ENCODE measurements around the gene AP3S1. TPM values are rescaled to one million over a fixed set of nuclear protein-coding genes. Genes with fewer than 3 reads are reported as not detected.

The AP3S1 gene
- total and polyA plus RNA-seq, 2 of the 13 experiments (the other 11 are each of a cell fraction or from before 2014, with no cell fraction given): 50.5 to 85.9 TPM

- peak; percentile 81 for TF ChIP-seq POGZ (CRISPR knock-in tag; IDR thresholded peaks at IDR 0.05)
- peak; percentile 47; the same call in 1 of the 2 replicates for TF ChIP-seq TARDBP (CRISPR knock-in tag; IDR thresholded peaks at IDR 0.05)
- peak; percentile 80 for TF ChIP-seq HOMEZ (CRISPR knock-in tag; IDR thresholded peaks at IDR 0.05; ENCODE audit: low read depth)
- peak; percentile 91 for TF ChIP-seq ZMYM4 (CRISPR knock-in tag; IDR thresholded peaks at IDR 0.05)
- peak; percentile 62 for TF ChIP-seq SALL1 (CRISPR knock-in tag; IDR thresholded peaks at IDR 0.05)
- peak; percentile 20; the same call in 1 of the 2 replicates for TF ChIP-seq KAT8 (CRISPR knock-in tag; IDR thresholded peaks at IDR 0.05)
Measured at GRCh38 chr5:115885208-115885607, 43.5 kb downstream of the AP3S1 start (continued).

- ATAC-seq (no peak), DNase-seq (ENCODE audit: low spot score) (no peak), FAIRE-seq (no peak)
- Histone ChIP-seq H3K27me3 (ENCODE audit: control insufficient read depth in 1 of 2, insufficient read depth in 2 of 2, low read length in 2 of 2) (no peaks in the 10 kb centered on the region), H3K27ac (ENCODE audit: extremely low read length, insufficient read depth, low read length) (no peak overlapping the region), H3K9ac (ENCODE audit: insufficient read depth, low read depth, low read length) (no peak overlapping the region), H3K4me1 (ENCODE audit: insufficient read depth, low read length) (peaks cover 16% of the 10 kb centered on the region), H3K4me3 (replicated peaks in 1 of 3; ENCODE audit: insufficient read depth in 1 of 3, low read depth in 2 of 3, low read length in 3 of 3) (no peak overlapping the region), H3K9me3 (ENCODE audit: low read length) (no peaks in the 10 kb centered on the region), H3K36me3 (replicated peaks in 1 of 2; ENCODE audit: control insufficient read depth in 1 of 2, insufficient read depth in 2 of 2, low read length in 2 of 2) (peaks cover 0 to 6% of the 10 kb centered on the region in 2 experiments; a peak in 1 of 5 replicates), H4K20me1 (ENCODE audit: insufficient read depth, low read length) (no peaks in the 10 kb centered on the region), H3K79me2 (ENCODE audit: insufficient read depth, low read length) (no peaks in the 10 kb centered on the region), H2AFZ (ENCODE audit: low read length) (no peak overlapping the region), H3K4me2 (ENCODE audit: low read depth, low read length) (no peak overlapping the region)
- in situ Hi-C loops (cut with HindIII; ENCODE audit: extremely low pct_ligation_motif_present, low pct_unique_long_range_greater_than_20kb): no loop called here
- intact Hi-C loops (cut with micrococcal nuclease; ENCODE audit: unreplicated experiment): no loop called here
- TF ChIP-seq BCLAF1 (IDR thresholded peaks at IDR 0.05) (no peak), FOSL2 (CRISPR knock-in tag; IDR thresholded peaks at IDR 0.05) (no peak)
- ChIA-PET CTCF (ENCODE audit: low intra/inter-chr PET ratio, low total read pairs) (no interaction called here), POLR2A (no interaction called here)
- no TSS peak for BruUV-seq (replicated peaks)
- 91% methylated on average over 1 of the region's 1 CpG for WGBS (ENCODE audit: low lambda C conversion rate)
Measured at GRCh38 chr5:115888027-115888426, 46.3 kb downstream of the AP3S1 start.

All from HepG2 (cell line).